Measurements from ENCODE around the gene AP1M2.

DNA sequence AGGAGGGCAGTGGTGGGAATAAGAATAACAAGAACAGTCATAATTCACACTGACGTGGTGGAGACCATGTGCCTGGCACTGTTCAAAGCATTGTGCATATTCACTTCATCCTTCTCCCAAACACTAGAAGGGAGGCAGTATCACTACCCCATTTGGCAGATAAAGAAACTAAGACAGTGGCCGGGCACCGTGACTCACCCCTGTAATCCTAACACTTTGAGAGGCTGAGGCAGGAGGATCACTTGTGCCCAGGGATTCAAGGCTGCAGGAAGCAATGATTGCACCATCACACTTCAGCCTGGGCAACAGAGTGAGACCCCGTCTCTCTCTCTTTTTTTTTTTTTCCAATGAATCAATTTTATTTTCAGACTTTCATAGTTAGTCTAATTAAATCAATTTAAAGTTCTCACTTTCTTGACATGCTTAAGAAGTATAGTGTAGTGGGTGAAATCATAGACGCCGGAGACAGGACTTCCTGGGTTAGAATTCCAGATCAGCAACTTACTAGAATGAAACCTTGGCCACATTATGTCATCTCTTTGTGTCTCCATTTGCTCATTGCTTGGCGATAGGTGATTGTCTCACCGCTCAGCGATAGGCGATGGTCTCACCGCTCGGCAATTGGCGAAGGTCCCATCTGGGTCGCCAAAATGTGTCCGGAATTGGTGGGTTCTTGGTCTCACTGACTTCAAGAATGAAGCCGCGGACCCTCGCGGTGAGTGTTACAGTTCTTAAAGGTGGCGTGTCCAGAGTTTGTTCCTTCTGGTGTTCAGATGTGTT is 48.7 kb downstream of the AP1M2 start:
- no peak for TF ChIP-seq FOXP2 (optimal IDR thresholded peaks at IDR 0.05; ENCODE audit: borderline replicate concordance, extremely low read depth, extremely low read length, insufficient read depth)
- TF ChIP-seq POLR2AphosphoS5 (IDR thresholded peaks at IDR 0.05; ENCODE audit: low read depth, low read length): no peak
- TF ChIP-seq, protein P1, sequence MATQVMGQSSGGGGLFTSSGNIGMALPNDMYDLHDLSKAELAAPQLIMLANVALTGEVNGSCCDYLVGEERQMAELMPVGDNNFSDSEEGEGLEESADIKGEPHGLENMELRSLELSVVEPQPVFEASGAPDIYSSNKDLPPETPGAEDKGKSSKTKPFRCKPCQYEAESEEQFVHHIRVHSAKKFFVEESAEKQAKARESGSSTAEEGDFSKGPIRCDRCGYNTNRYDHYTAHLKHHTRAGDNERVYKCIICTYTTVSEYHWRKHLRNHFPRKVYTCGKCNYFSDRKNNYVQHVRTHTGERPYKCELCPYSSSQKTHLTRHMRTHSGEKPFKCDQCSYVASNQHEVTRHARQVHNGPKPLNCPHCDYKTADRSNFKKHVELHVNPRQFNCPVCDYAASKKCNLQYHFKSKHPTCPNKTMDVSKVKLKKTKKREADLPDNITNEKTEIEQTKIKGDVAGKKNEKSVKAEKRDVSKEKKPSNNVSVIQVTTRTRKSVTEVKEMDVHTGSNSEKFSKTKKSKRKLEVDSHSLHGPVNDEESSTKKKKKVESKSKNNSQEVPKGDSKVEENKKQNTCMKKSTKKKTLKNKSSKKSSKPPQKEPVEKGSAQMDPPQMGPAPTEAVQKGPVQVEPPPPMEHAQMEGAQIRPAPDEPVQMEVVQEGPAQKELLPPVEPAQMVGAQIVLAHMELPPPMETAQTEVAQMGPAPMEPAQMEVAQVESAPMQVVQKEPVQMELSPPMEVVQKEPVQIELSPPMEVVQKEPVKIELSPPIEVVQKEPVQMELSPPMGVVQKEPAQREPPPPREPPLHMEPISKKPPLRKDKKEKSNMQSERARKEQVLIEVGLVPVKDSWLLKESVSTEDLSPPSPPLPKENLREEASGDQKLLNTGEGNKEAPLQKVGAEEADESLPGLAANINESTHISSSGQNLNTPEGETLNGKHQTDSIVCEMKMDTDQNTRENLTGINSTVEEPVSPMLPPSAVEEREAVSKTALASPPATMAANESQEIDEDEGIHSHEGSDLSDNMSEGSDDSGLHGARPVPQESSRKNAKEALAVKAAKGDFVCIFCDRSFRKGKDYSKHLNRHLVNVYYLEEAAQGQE (IDR thresholded peaks at IDR 0.05; ENCODE audit: insufficient read depth in 1 of 2, low read depth in 2 of 2, low read length in 2 of 2): no peak
- no peak for TF ChIP-seq TAF1 (IDR thresholded peaks at IDR 0.05; ENCODE audit: borderline replicate concordance, insufficient read depth, low read length)
- no peak for TF ChIP-seq SIN3A (IDR thresholded peaks at IDR 0.05; ENCODE audit: borderline replicate concordance, insufficient read depth, low read length)

Measured in PFSK-1 (cell line).